SIG-M5 (cell line): ENCODE data around the gene ARHGEF10L.

Experiments used
- DNase-seq: peaks from one replicate; lab custom pipeline; 2025; lab: John Stamatoyannopoulos, UW

The ARHGEF10L gene

DNA sequence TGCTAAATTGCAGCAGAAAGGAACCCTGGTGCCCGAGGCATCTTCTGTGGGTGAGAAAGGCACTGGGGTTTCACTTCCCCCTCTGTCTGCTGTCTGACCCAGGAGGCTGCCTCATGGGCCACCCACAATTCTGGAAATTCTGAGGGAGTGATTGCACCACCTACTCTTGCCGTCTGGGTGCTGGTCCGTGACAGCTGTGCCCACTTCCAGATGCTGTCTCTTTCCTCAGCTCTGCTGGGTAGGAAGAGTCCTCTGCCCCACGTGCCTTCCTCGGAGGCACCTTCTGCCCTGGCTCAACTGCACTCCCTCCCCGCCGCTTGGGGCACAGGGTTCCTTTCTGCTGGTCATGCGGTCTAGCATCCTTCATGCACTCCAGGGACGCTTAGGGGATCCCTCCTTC, 96.3 kb downstream of the ARHGEF10L start:
- peak; percentile 55 for DNase-seq

DNA sequence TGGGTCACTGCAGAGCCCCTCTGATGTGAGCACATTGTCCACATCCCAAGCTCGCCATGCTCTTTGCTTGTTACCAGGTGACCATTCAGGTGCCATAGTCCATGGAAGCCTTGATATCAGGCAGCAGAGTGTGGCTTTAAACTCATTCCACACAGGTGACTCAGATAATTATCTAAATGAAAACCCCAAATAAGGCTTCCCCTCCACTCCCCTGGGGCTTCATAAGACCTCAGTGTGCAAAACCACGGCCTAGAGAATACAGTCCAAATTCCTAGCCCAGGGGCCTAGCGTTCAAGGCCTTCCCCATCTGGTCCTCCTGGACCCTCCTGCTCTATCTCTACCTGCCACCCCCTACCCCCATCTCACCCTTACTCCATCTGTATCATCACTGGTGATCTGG, 97.1 kb downstream of the ARHGEF10L start:
- DNase-seq = no peak

DNA sequence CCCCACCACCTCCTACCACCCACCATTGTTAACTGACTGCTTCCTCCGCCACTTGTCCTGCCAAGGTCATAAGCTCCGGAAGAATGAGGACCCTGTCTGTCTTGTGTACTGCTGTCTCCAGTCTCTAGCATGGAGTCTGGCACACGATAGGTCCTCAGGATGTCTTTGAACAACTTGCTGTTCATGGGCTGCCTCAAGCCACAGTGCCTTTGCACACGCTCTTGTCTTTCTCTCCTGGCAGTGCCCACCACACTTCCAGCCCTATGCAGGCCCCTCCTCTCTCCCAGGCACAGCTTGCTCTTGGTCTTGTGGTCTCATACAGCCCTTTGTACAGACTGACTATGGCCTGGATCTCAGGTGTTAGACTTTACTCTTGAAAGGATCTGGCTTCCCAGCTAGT, 97.6 kb downstream of the ARHGEF10L start:
- DNase-seq = no peak

DNA sequence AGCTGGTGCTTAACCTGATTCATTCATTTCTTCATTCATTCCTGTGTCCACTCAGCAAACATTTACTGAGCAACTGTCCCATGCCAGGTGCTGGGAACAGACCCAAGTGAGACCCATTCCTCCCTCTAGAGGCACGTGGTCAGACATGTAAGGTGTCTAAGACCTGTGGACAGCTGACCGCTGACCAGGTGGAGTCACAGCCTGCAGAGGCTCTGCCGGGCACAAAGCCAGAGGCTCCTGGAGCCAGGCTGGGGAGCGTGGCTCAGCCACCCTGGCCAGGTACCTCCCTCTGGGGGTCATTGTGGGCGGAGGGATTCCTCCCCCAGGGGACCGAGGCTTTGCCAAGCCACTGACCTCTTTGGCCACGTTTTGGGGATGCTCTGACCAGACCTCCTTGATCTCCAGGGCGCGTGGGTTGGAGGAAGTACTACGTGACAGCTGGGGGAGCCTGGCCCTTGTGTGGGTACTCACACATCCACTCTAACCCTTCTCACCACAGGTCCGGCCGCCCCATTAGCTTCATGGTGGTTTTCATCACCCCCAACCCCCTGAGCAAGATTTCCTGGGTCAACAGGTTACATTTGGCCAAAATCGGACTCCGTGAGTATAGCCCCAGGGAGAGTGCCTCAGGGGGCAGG, 100.3 kb downstream of the ARHGEF10L start:
- DNase-seq = no peak

DNA sequence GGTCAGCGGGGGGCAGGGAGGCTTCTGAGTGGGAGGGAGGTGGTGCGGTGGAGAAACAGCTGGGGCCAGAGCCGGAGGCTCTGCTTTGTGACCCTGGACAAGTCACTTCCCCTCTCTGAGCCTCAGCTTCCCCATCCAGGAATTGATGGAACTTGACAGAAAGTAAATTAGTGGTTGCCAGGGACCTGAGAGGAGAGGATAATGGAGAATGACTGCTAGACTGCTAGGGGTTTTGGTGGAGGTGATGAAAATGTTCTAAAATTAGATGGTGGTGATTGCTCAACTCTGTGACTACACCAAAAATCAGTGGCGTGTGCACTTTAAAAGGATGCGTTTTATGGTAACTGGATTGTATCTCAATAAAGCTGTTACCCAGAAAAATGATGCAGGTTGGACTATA, 100.9 kb downstream of the ARHGEF10L start:
- peak; percentile 18 for DNase-seq

DNA sequence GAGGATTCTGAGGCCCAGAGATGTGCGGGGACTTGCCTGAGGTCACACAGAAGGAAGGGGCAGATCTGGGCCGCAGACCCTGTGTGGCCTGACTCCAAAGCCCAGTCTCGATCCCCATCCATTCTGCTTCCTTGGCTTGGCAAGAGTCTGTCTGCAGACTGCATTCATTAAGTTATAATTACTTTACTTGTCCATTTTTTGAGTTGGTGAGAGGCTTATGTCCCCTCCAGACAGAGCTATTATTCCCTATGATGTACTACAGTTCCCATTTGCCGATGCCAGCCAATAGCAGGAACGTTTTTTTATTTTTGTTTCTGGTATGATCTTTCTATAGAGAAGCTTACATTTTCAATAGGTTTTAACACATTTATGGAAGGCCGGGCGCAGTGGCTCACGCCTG, 101.5 kb downstream of the ARHGEF10L start:
- no peak for DNase-seq

DNA sequence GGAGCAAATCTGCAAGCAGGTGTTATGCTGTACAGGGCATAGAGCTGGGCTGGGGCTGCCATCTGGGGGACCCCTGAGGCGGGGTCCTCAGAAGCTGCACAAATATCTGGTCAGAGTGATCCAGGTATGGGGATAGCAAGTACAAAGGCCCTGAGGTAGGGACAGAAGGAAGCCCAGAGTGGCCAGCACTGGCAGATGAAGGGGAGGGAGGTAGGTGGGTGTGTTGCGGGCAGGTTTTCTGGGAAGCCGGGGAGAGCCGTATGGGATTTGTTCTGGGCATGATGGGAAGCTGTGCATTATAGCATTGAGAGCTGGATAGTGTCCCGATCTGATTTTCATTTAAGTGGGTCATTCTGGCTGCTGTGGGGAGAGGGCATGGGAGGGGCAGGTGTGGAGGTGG, 102.7 kb downstream of the ARHGEF10L start:
- no peak for DNase-seq

DNA sequence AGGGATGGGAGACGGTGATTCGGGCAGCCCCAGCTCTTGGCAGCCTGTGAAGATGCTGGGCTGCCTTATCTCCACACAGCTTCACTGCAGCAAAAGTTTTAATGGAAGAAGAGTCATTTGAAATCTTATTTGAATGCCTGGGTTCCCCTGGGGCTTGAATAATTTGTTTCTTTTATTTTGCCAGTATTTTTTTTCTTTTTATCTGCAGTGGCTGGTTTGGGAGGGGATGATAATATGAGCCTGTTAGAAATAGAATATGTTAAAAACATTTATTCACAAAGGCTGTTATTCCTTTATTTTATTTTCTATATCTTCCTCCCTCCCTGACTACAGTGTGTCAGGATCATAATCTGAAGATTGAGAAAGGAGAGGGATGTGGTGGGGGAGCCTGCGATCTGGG, 103.4 kb downstream of the ARHGEF10L start:
- no peak for DNase-seq

DNA sequence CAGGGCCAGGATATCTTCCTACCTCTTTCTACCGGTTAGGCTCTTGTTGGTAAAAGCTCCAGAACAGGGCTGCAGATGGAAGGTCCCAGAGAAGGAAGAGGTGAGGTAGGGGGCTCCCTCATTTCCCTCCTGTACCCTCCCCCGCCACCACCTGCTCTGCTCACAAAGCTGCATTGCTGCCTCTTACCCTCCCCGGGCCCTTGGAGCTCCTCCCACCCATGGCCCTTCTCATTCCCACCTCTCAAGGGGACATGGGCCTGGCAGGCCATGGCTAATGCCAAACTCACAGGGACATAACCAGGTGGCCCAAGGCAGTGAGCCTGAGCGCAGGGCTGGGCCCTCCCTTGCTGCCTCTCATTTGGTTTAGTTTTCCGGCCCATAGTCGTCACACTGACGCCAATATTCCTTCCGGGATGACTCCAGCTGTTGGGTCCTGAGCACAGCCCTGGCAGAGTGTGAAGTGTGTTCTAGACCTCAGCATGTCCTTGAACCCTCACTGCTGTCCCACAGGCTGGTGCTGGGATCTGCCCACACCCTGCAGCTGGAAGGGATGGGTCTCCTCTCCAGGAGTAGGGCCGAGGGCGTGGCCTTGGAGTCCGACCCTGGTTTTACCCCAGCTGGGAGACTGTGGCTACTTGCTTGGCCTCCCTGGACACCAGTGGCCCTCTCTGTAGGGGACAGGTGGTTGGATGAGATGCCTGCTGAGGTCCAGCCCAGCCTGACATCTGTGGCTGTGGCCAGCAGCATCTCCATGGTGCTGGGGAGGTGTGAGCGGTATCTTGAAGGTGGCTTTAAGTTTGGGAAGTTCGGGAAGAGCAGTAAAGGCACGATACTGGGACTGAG, 104.6 kb downstream of the ARHGEF10L start:
- no peak for DNase-seq

DNA sequence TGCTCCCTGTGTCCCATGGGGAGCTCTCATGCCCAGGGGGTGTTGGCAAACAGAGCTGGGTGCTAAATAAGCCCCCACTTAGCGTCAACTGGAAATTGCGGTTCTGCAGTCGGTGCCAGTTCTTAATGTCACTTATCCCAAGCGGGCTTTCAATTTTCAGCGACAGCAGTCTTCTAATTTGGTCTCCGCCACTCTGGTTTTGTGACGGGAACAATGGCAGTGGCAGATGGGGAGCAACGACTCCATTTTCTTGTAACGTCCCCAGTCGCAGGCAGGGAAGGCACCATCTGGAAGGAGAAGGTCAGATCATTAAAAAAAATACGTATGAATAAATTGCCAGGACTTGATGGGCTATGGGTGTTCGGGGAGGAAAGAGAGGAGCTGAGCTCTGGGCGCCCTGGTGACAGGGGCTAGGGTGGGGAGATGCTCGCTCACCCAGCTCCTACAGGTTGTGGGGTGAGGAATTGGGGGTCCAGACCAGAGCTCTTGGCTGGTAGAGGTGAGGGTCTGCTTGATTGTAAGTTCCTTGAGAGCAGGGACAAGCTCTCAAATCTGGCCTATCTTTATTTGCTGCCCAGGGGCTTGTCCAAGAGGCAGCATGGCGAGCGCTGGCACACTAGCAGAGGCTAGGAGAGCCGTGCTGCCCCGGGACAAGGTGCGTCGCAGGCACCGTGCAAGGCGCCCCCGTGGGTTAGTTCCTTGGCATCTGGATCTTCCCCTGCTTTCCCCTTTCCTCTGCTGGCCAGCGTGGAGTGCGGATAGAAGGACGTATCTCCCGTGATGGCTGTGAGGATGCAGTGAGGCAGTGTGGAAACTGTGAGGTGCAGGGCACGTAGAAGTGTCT, 105.8 kb downstream of the ARHGEF10L start:
- DNase-seq = no peak

DNA sequence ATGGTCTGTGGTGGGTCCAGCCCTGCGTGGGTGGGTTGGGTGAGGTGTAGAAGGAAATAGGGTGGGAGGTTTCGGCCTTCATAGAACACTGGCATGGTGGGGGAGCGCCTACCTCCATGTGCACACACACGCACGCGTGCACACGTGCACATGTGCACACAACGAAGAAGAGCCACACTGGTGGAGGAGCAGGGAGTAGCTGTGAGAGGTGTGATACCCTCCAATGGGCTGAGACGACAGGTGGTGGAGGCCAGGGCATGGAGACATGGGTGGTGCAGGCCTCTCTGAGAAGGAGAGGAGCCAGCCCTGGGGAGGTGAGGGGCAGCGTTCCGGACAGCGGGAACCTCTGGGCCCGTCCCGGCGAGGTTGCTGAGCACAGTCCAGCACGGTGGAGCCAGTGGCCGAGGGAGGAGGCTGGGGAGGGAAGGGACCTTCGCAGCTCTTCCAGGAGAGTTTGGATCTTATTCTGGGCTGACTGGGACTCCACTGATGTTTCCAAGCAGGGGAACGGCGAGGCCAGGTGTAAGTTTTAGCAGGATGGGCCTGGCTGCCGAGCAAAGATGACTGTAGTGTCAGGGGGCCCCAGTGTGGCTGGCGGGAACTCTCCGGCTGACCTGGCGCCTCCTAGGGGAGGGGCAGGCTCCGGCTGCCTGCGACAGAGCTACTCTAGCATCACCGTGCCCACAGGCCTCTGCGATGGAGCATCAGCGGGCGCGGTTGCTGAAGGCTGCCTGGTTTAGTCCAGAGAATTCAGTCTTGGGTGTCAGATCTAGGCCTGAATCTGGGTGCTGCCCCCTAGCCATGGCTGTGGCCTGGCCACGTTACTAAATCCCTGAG, 107.2 kb downstream of the ARHGEF10L start:
- DNase-seq = no peak

DNA sequence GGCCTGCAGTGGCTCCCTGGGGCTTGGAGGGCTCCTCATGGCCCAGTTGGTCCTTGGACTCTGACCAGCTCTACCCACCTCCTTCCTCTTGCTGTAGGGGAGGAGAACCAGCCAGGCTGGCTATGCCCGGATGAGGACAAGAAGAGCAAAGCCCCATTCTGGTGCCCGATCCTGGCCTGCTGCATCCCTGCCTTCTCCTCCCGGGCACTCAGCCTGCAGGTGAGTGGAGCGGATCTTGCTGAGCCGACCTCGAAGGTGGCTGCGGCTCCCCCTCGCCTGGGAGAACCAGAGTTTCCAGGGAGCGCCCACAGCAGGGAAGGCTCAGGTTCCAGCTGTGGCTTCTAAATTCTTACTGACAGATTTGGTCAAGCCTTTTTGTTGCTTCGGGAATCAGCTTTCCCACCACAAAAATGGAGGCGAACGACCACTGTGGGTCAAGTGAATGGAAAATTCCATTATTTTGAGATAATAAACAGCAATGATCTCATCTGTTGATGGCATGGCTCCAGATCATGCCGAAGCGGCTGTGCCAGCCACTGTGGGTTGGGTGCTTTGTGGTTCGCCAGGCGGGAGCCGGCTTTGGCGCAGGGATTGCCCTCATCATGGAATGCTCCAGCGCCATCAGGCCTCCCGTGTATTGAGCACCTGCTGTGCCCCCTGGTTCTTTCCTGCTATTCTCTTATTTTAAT, 109.1 kb downstream of the ARHGEF10L start:
- DNase-seq = no peak

DNA sequence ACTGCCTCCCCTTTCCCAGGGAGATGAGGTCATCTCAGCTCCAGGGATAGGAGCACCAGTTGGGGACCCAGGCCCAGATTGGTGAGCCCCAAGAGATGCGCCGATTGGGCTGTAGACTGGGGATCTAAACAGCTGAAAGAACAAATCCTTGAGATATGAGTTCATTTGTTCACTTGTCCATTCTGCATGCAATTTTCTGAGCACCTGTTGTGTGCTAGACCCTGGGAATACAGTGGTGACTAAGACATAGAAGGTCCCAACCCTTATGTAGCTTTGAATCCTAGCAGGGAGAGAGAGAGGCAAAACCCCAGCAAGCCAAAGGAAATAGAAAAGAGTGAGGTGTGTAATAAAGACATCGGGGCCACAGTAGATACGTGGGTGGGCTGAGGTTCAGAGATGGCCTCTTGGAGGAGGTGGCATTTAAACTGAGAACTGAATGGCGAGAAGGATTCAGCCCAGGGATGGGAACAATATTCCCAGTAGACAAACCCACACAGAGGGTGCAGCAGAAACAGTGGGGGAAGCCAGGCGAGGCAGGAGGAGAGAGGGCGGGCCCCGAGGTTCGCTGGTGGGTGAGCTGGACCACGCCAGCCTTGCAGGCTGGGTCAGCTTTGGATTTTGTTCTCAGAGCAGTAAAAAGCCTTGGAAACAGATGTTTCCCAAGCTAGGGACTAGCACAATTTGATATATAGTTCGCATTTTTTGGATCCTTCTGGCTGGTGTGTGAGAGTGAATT, 110.0 kb downstream of the ARHGEF10L start:
- no peak for DNase-seq

DNA sequence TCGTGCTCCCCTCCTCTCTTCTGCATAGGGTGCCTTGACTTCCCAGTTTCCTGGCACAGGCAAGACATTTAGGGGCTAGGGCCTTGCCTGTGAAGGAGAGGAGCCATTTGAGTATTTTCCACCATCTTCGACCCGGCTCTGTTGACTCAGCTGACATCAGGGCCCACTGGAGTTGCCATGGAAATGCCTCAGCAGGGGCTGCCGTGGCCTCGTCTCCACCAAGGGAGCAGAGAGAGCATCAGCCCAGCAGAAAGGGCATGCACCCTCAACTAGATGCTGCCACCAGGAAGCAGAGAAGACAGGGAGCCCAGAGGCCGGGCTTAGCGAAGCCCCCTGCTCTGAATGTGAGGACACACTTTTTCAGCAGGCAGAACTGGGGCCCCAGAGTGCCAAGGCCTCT, 113.8 kb downstream of the ARHGEF10L start:
- no peak for DNase-seq

DNA sequence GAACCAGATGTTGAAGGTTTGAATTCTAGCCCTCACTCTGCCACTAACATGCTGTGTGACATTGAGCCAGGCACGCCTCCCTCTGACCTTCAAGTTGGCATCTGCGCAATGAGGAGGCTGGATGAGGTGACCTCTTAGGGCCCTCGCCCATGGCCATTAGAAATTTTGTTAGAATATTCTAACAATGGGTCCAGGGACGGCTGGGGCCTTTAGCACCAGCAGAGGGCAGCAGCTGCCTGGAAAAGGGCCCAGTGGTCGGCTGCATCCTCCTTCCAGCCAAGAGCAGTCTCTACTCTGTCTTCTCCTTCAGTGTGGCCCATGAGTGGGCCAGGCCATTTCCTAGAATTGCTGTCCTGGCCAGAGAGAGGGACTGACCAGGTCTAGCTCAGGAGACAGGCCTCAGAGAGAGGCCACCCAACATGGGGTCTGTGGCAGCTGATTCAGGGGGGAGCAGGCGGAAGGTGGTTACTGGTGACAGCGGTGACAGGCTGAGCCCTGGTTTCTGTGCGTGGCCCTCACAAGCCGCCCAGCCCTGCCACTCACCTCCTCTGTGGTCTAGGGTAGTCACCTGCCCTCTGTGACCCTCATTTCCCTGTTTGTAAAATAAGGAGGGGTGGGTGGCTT, 114.3 kb downstream of the ARHGEF10L start:
- DNase-seq = no peak

DNA sequence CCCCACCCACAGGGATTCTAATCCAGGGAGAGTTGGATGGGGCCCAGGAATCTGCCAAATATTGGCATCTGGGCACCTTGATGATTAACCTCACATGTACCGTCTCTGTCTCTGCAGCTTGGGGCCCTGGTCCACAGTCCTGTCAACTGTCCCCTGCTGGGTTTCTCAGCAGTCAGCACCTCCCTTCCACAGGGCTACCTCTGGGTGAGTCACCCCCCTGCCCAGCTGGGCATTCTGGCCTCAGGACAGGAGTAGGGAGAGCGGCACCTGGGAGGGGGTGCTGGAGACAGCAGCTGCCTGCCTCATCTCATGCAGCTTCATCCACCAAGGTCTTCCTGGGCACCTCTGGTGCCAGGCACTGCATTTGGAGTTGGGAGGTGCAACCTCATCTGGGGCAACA, 115.0 kb downstream of the ARHGEF10L start:
- DNase-seq = no peak

DNA sequence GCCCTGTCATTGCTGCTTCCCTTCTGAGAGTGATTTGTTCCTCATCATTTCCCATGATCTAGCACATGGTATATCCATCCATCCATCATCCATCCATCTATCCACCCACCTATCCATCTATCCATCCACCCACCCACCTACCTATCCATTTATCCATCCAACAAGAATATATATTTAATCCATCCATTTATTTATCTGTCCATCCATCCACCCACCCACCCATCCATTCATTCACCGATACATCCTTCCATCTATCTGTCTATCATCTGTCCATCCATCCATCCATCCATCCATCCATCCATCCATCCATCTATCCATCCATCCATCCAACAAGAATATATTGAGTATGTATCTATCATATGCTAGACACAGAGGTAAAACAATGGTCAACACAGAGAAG, 115.7 kb downstream of the ARHGEF10L start:
- no peak for DNase-seq

DNA sequence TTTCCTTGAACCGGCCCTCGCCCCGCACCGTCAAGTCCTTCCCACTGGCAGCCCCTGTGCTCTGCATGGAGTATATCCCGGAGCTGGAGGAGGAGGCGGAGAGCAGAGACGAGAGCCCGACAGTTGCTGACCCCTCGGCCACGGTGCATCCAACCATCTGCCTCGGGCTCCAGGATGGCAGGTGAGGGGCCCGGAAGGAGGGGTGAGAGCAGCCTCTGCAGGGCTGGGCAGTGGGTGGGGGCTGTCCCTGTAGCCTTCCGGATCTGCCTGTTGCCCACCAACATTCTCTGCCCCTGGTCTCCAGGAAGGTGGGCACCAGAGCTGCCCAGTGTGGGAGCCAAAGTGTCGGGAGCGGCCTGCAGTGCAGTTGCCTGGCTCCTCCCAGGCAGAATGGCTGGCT, 116.4 kb downstream of the ARHGEF10L start:
- DNase-seq = no peak

DNA sequence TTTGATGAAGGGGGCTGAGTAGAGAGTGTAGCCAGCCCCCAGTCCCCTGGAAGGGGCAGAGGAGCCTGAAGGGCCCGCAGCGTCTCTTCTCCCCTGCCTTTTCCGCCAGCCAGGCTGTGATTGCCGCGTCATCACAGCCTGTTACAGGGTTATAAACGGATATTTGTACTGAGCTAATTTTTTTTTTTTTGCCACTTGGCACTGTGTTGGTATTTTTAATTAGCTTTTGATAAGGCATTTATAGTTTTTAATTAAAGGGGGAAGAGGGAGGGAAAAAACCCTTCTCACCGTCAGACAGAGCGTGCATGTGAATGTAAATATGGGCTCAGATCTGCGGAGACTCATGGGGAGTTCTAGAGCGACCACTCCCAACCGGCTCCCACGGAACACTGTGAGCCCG, 117.9 kb downstream of the ARHGEF10L start:
- DNase-seq = no peak

DNA sequence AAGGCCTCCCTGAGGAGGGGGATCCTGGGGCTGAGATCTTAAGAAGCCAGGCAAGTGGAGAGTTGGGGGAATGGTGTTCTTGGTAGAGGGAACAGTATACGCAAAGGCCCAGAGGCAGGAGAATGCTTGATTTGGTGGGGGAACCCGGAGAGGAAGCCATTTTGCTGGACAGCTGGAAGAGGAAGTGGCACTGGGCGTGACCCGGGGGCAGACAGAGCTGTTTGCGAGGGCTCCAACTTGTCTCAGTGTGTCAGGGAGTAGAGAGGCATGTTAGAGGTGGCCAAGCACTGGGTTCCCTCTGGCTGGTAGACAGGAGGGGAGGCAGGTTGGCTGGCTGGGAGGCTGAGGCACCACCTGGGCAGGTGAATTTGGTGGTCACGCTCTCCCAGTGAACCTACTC, 119.3 kb downstream of the ARHGEF10L start:
- DNase-seq = no peak
